GM19395 (cell line): ENCODE measurements around the gene SMIM5.

Source experiments
- ATAC-seq: cut with Tn5 transposase; IDR thresholded peaks from one replicate; pipeline ENCODE4 v1.9.1; 2021; ENCODE audit warnings: mild to moderate bottlenecking, moderate library complexity; ENCODE audit not compliant: unreplicated experiment

SMIM5 gene

DNA sequence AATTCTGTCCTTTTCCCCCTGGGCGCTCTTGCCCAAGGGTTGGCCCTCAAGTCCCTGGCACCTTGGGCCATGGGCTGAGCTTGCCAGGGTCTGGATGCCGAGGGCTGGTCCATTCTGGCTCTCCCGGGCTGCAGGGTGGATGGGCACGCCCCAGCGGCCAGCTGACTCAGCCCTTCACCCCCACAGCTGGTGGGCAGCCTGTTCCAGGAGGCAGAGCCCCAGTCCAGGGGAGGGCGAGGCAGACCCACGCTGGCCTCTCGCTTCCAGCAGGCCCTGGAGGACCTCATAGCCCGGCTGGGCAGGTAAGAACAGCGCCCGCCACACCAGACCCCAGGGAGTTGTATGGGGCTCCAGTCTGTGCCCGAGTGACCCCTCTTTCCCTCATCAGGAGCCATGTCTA, 30.6 kb upstream of the SMIM5 start:
- ATAC-seq: no peak

- ATAC-seq: no peak
Measured at GRCh38 chr17:75603123-75603522, 30.1 kb upstream of the SMIM5 start.

GRCh38 chr17:75604034-75604695, 29.1 kb upstream of the SMIM5 start:
- ATAC-seq: no peak

GRCh38 chr17:75605790-75606189, 27.4 kb upstream of the SMIM5 start:
- no peak for ATAC-seq

DNA sequence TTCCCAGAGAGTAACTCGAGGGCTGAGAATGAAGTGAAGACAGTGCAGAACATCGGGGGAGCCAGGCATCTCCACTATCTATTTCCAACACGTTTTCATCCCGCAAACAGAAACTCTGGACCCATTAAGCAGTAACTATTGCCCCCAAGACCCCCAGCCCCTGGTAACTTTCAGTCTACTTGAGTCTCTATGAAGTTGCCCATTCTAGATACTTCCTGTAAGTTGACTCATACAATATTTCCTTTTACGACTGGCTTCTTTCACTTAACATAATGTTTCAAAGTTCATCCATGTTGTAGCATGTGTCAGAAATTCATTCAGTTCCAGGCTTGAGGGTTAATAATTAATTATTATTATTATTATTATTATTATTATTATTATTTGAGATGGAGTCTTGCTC, 26.1 kb upstream of the SMIM5 start:
- no peak for ATAC-seq

- no peak for ATAC-seq
Measured at GRCh38 chr17:75610103-75610984, 22.9 kb upstream of the SMIM5 start.

- ATAC-seq: no peak
Measured at GRCh38 chr17:75611851-75612429, 21.3 kb upstream of the SMIM5 start.

DNA sequence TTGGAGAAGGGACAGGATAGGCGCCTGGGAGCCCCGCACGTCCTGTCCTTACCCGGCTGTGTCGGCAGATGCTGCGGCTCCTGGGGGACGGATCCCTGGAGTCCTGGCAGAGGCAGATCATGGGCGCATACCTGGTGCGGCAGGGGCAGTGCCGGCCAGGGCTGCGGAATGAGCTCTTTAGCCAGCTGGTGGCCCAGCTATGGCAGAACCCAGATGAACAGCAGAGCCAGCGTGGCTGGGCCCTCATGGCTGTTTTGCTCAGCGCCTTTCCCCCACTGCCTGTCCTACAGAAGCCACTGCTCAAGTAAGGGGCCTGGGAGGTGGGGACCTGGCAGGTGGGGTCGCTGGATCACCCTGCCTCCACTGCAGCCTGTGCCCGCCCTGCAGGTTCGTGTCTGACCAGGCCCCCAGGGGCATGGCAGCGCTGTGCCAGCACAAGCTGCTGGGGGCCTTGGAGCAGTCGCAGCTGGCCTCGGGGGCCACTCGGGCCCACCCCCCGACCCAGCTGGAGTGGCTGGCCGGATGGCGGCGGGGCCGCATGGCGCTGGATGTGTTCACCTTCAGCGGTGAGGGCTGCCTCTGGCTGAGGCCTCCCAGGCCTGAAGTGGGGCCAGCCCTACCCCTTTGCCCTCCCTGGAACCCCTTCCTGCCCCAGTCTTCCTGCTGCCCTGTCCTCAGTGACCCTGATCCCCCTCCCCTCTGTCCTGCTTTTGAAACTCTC, 20.2 kb upstream of the SMIM5 start:
- no peak for ATAC-seq

- no peak for ATAC-seq
Measured at GRCh38 chr17:75614006-75614405, 19.2 kb upstream of the SMIM5 start.

GRCh38 chr17:75614556-75615270, 18.5 kb upstream of the SMIM5 start:
- ATAC-seq: no peak

GRCh38 chr17:75615301-75615700, 17.9 kb upstream of the SMIM5 start:
- no peak for ATAC-seq

DNA sequence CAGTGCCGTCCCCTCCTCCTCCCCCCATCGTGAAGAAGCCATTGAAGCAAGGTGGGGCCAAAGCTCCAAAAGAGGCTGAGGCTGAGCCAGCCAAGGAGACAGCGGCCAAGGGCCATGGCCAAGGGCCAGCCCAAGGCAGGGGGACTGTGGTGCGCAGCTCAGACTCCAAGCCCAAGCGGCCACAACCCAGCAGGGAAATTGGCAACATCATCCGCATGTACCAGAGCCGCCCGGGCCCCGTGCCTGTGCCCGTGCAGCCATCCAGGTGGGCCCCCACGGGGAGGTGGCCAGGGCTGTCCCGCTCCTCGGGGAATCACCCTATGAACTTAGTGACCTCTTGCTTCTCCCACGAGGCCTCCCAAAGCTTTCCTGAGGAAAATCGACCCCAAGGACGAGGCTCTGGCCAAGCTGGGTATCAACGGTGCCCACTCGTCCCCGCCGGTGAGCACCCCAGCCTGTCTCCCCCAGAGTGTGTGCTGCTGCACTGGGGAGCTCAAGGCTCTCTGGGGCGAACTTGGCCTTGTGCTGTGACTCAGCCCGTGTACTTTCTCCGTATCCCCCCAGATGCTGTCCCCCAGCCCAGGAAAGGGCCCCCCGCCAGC, 16.6 kb upstream of the SMIM5 start:
- no peak for ATAC-seq

GRCh38 chr17:75617218-75617617, 16.0 kb upstream of the SMIM5 start:
- ATAC-seq: no peak

- ATAC-seq: no peak
Measured at GRCh38 chr17:75617675-75618074, 15.6 kb upstream of the SMIM5 start.

GRCh38 chr17:75619506-75620431, 13.5 kb upstream of the SMIM5 start:
- ATAC-seq: no peak

- ATAC-seq: no peak
Measured at GRCh38 chr17:75621489-75621888, 11.7 kb upstream of the SMIM5 start.

- ATAC-seq: no peak
Measured at GRCh38 chr17:75622076-75622475, 11.2 kb upstream of the SMIM5 start.

DNA sequence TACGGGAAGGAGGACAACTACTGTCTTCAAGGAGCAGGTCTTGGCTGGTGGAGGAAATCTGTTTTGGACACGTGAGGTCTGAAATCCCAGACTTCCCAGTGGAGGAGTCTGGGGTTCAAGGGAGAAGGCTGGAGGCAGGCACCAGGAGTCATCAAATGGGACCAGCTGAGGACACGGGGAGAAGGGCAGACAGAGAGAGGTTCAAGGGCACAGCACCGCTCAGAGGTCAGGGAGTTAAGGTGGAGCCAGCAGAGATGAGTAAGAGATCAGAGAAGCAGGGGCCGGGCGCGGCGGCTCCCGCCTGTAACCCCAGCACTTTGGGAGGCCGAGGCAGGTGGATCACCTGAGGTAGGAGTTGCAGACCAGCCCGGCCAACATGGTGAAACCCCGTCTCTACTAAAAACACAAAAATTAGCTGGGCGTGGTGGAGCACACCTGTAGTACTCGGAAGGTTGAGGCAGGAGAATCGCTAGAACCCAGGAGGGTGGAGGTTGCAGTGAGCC, 10.4 kb upstream of the SMIM5 start:
- ATAC-seq: no peak

GRCh38 chr17:75623386-75623785, 9.8 kb upstream of the SMIM5 start:
- no peak for ATAC-seq
